ENCODE results near the gene EPB42.
A peak's percentile ranks its signal among the peaks of the same experiment; 100 is the strongest.

Gene EPB42

DNA sequence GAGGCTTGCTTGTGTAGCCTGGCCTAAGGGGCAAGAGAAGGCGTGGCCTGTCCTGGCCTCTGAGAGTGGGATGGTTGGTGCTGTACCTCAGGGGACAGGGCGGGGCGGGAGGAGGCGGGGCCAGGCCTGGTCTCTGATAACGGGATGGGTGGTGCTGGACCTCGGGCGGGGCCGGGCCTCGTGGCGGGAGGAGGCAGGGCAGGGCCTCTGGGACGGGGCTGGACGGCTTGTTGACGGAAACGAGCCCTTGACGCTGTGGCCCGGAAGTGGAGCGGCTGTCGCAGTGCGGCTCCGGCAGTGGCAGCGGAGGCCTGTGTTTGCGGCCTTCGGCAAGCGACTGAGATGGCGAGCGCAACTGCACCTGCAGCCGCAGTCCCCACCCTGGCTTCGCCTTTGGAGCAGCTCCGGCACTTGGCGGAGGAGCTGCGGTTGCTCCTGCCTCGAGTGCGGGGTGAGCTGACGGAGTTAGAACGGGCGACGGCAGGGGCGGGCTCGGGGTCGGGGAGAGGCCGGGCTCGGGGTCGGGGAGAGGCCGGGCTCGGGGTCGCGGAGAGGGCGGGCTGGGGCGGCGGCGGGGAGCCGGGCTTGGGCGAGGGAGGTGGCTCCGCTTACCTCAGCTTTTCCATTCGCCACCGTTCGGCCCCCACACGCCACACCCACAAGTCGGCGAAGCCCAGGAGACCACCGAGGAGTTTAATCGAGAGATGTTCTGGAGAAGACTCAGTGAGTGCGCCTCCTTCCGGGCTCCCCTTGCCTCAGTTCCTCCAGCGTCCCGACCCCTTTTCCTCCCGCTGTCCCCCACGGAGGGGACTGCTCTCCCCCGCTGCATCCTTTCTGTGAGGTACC is 35.4 kb downstream of the EPB42 start, which contains the start of gene CCNDBP1 (continued):
- TF ChIP-seq ZNF830 (tag by site-specific recombination; IDR thresholded peaks at IDR 0.05; ENCODE audit: low read depth) (no peak), OSR2 (tag by site-specific recombination; IDR thresholded peaks at IDR 0.05) (no peak), ZNF354C (tag by site-specific recombination; IDR thresholded peaks at IDR 0.05; ENCODE audit: borderline replicate concordance, low read depth) (no peak), GLI4 (tag by site-specific recombination; IDR thresholded peaks at IDR 0.05) (no peak), GLI2 (tag by site-specific recombination; IDR thresholded peaks at IDR 0.05; ENCODE audit: borderline replicate concordance, low read depth) (no peak), ZNF248 (tag by site-specific recombination; IDR thresholded peaks at IDR 0.05) (no peak), GLIS2 (tag by site-specific recombination; IDR thresholded peaks at IDR 0.05) (peak; percentile 89), KLF7 (tag by site-specific recombination; IDR thresholded peaks at IDR 0.05; ENCODE audit: borderline replicate concordance) (peak; percentile 93), SP7 (tag by site-specific recombination; IDR thresholded peaks at IDR 0.05) (peak; percentile 68), ZBTB8A (tag by site-specific recombination; IDR thresholded peaks at IDR 0.05) (peak; percentile 30; the same call in 1 of the 2 replicates), BCL11B (tag by site-specific recombination; IDR thresholded peaks at IDR 0.05; ENCODE audit: low read depth) (peak; percentile 56; the same call in 1 of the 2 replicates), ZNF768 (tag by site-specific recombination; IDR thresholded peaks at IDR 0.05) (no peak), SETDB1 (IDR thresholded peaks at IDR 0.05; ENCODE audit: insufficient read length, low read length) (no peak), ZNF133 (tag by site-specific recombination; IDR thresholded peaks at IDR 0.05) (no peak)
- TF ChIP-seq, protein P1, sequence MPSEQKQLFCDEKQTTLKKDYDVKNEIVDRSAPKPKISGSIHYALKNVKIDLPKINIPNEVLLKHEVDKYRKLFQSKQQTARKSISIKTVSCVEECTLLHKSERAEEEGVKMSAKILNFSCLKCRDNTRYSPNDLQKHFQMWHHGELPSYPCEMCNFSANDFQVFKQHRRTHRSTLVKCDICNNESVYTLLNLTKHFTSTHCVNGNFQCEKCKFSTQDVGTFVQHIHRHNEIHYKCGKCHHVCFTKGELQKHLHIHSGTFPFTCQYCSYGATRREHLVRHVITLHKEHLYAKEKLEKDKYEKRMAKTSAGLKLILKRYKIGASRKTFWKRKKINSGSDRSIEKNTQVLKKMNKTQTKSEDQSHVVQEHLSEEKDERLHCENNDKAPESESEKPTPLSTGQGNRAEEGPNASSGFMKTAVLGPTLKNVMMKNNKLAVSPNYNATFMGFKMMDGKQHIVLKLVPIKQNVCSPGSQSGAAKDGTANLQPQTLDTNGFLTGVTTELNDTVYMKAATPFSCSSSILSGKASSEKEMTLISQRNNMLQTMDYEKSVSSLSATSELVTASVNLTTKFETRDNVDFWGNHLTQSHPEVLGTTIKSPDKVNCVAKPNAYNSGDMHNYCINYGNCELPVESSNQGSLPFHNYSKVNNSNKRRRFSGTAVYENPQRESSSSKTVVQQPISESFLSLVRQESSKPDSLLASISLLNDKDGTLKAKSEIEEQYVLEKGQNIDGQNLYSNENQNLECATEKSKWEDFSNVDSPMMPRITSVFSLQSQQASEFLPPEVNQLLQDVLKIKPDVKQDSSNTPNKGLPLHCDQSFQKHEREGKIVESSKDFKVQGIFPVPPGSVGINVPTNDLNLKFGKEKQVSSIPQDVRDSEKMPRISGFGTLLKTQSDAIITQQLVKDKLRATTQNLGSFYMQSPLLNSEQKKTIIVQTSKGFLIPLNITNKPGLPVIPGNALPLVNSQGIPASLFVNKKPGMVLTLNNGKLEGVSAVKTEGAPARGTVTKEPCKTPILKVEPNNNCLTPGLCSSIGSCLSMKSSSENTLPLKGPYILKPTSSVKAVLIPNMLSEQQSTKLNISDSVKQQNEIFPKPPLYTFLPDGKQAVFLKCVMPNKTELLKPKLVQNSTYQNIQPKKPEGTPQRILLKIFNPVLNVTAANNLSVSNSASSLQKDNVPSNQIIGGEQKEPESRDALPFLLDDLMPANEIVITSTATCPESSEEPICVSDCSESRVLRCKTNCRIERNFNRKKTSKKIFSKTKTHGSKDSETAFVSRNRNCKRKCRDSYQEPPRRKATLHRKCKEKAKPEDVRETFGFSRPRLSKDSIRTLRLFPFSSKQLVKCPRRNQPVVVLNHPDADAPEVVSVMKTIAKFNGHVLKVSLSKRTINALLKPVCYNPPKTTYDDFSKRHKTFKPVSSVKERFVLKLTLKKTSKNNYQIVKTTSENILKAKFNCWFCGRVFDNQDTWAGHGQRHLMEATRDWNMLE (tag by site-specific recombination; conservative IDR thresholded peaks at IDR 0.05; ENCODE audit: low read depth): no peak
- TF ChIP-seq, protein P2, sequence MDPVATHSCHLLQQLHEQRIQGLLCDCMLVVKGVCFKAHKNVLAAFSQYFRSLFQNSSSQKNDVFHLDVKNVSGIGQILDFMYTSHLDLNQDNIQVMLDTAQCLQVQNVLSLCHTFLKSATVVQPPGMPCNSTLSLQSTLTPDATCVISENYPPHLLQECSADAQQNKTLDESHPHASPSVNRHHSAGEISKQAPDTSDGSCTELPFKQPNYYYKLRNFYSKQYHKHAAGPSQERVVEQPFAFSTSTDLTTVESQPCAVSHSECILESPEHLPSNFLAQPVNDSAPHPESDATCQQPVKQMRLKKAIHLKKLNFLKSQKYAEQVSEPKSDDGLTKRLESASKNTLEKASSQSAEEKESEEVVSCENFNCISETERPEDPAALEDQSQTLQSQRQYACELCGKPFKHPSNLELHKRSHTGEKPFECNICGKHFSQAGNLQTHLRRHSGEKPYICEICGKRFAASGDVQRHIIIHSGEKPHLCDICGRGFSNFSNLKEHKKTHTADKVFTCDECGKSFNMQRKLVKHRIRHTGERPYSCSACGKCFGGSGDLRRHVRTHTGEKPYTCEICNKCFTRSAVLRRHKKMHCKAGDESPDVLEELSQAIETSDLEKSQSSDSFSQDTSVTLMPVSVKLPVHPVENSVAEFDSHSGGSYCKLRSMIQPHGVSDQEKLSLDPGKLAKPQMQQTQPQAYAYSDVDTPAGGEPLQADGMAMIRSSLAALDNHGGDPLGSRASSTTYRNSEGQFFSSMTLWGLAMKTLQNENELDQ (tag by site-specific recombination; IDR thresholded peaks at IDR 0.05; ENCODE audit: low read depth): no peak
- TF ChIP-seq, protein P3, sequence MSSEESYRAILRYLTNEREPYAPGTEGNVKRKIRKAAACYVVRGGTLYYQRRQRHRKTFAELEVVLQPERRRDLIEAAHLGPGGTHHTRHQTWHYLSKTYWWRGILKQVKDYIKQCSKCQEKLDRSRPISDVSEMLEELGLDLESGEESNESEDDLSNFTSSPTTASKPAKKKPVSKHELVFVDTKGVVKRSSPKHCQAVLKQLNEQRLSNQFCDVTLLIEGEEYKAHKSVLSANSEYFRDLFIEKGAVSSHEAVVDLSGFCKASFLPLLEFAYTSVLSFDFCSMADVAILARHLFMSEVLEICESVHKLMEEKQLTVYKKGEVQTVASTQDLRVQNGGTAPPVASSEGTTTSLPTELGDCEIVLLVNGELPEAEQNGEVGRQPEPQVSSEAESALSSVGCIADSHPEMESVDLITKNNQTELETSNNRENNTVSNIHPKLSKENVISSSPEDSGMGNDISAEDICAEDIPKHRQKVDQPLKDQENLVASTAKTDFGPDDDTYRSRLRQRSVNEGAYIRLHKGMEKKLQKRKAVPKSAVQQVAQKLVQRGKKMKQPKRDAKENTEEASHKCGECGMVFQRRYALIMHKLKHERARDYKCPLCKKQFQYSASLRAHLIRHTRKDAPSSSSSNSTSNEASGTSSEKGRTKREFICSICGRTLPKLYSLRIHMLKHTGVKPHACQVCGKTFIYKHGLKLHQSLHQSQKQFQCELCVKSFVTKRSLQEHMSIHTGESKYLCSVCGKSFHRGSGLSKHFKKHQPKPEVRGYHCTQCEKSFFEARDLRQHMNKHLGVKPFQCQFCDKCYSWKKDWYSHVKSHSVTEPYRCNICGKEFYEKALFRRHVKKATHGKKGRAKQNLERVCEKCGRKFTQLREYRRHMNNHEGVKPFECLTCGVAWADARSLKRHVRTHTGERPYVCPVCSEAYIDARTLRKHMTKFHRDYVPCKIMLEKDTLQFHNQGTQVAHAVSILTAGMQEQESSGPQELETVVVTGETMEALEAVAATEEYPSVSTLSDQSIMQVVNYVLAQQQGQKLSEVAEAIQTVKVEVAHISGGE (tag by site-specific recombination; conservative IDR thresholded peaks at IDR 0.05; ENCODE audit: low read depth): peak; percentile 93
- TF ChIP-seq, protein P4, sequence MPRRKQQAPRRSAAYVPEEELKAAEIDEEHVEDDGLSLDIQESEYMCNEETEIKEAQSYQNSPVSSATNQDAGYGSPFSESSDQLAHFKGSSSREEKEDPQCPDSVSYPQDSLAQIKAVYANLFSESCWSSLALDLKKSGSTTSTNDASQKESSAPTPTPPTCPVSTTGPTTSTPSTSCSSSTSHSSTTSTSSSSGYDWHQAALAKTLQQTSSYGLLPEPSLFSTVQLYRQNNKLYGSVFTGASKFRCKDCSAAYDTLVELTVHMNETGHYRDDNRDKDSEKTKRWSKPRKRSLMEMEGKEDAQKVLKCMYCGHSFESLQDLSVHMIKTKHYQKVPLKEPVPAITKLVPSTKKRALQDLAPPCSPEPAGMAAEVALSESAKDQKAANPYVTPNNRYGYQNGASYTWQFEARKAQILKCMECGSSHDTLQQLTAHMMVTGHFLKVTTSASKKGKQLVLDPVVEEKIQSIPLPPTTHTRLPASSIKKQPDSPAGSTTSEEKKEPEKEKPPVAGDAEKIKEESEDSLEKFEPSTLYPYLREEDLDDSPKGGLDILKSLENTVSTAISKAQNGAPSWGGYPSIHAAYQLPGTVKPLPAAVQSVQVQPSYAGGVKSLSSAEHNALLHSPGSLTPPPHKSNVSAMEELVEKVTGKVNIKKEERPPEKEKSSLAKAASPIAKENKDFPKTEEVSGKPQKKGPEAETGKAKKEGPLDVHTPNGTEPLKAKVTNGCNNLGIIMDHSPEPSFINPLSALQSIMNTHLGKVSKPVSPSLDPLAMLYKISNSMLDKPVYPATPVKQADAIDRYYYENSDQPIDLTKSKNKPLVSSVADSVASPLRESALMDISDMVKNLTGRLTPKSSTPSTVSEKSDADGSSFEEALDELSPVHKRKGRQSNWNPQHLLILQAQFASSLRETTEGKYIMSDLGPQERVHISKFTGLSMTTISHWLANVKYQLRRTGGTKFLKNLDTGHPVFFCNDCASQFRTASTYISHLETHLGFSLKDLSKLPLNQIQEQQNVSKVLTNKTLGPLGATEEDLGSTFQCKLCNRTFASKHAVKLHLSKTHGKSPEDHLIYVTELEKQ (tag by site-specific recombination; IDR thresholded peaks at IDR 0.05; ENCODE audit: borderline replicate concordance): no peak
- TF ChIP-seq, protein P5, sequence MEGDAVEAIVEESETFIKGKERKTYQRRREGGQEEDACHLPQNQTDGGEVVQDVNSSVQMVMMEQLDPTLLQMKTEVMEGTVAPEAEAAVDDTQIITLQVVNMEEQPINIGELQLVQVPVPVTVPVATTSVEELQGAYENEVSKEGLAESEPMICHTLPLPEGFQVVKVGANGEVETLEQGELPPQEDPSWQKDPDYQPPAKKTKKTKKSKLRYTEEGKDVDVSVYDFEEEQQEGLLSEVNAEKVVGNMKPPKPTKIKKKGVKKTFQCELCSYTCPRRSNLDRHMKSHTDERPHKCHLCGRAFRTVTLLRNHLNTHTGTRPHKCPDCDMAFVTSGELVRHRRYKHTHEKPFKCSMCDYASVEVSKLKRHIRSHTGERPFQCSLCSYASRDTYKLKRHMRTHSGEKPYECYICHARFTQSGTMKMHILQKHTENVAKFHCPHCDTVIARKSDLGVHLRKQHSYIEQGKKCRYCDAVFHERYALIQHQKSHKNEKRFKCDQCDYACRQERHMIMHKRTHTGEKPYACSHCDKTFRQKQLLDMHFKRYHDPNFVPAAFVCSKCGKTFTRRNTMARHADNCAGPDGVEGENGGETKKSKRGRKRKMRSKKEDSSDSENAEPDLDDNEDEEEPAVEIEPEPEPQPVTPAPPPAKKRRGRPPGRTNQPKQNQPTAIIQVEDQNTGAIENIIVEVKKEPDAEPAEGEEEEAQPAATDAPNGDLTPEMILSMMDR (tag by site-specific recombination; IDR thresholded peaks at IDR 0.05): peak; percentile 41
- TF ChIP-seq, protein P6, sequence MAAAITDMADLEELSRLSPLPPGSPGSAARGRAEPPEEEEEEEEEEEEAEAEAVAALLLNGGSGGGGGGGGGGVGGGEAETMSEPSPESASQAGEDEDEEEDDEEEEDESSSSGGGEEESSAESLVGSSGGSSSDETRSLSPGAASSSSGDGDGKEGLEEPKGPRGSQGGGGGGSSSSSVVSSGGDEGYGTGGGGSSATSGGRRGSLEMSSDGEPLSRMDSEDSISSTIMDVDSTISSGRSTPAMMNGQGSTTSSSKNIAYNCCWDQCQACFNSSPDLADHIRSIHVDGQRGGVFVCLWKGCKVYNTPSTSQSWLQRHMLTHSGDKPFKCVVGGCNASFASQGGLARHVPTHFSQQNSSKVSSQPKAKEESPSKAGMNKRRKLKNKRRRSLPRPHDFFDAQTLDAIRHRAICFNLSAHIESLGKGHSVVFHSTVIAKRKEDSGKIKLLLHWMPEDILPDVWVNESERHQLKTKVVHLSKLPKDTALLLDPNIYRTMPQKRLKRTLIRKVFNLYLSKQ (tag by site-specific recombination; IDR thresholded peaks at IDR 0.05; ENCODE audit: borderline replicate concordance): no peak
